Thyroid gland (tissue), 4 donors: ENCODE measurements around the gene TBC1D16. TPM values are rescaled to one million over a fixed set of nuclear protein-coding genes. Genes with fewer than 3 reads are reported as not detected.
A peak's percentile ranks its signal among the peaks of the same experiment; 100 is the strongest.

ENCODE experiments used
- DNase-seq, 2 donors: peaks; one replicate each; pipeline ENCODE4 v3.0.0-alpha.2; 2019
- H3K27ac ChIP-seq, 3 donors: fragments of 200-600 bp; sonication (generic); 1 replicate in 2 of 3; 2 replicates in 1 of 3; pipeline ENCODE4 v1.5.1; 2016 to 2019; ENCODE audit warnings: mild to moderate bottlenecking in 1 of 3, moderate library complexity in 1 of 3
- H3K27me3 ChIP-seq: fragments of 200-600 bp; sonication (generic); one replicate; pipeline ENCODE4 v1.5.1; 2019
- H3K36me3 ChIP-seq, 2 donors: fragments of 200-600 bp; sonication (generic); one replicate each; pipeline ENCODE4 v1.5.1; 2016 to 2019
- H3K4me1 ChIP-seq, 2 donors: fragments of 200-600 bp; sonication (generic); one replicate each; pipeline ENCODE4 v1.5.1; 2017 to 2019
- H3K4me3 ChIP-seq, 3 donors: fragments of 200-600 bp; sonication (generic); replicated peaks in 1 of 3; 1 replicate in 2 of 3; 2 replicates in 1 of 3; pipeline ENCODE4 v1.5.1; 2016; ENCODE audit warnings: mild to moderate bottlenecking in 1 of 3
- H3K9me3 ChIP-seq: fragments of 200-600 bp; sonication (generic); one replicate; pipeline ENCODE4 v1.5.1; 2017
- POLR2A ChIP-seq, 2 donors: fragments of 450-650 bp; IDR thresholded peaks; one replicate each; pipeline ENCODE4 v1.6.1; 2017; ENCODE audit warnings: antibody characterized with exemption in 2 of 2, mild to moderate bottlenecking in 2 of 2, moderate library complexity in 1 of 2
- WGBS, 2 donors: methylation state at CpG; one replicate each; pipeline ENCODE4 v1.1.5; 2017; 5-methylcytosine and 5-hydroxymethylcytosine counted together
- intact Hi-C: fragments of 100-400 bp; cut with DNase I; formaldehyde crosslinking; loops from one replicate; pipeline ENCODE4 v1.15.1; 2023
- total RNA-seq, 4 donors: library from RNA; depleted of rRNA; stranded (reverse); fragments of >200 nt; gene quantifications; one replicate each; pipeline ENCODE4 v1.2.3, GENCODE V29; 2016
- TF ChIP-seq, protein P1 (sequence below), 6 experiments: fragments of 200-600 bp in 3 of 6; fragments of 450-650 bp in 3 of 6; sonication (generic) in 3 of 6; IDR thresholded peaks; one replicate each; pipeline ENCODE4 v1.5.1; 2016 to 2019; ENCODE audit warnings: antibody characterized with exemption in 6 of 6, mild to moderate bottlenecking in 2 of 6, inconsistent platforms in 1 of 6, moderate library complexity in 1 of 6

The TBC1D16 gene
- total RNA-seq, 4 donors from 2014 or later = 25.4 to 32.2 (median 29.8) TPM

DNA sequence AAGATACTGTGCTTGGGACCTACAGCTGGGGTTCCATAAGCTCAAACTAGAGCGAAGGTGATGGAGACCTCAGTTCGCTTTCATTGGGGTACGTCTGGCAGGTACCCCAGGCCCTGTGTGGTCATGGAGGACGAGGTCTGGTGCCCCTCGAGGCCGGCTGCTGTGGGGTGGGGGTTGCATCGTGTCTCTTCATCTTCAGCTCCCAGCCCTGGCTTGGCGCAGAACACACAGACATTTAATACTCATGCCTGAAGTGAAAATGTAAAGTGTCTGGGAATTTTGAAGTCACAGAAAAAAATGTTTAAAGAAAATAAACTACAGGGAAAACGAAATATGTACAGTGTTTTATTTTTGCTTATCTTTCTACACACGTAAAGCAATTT lies 80.5 kb downstream of the TBC1D16 start:
- no peak overlapping the region for H3K4me3 ChIP-seq
- TF ChIP-seq POLR2A (IDR thresholded peaks at IDR 0.05) = no peak
- TF ChIP-seq, protein P1, sequence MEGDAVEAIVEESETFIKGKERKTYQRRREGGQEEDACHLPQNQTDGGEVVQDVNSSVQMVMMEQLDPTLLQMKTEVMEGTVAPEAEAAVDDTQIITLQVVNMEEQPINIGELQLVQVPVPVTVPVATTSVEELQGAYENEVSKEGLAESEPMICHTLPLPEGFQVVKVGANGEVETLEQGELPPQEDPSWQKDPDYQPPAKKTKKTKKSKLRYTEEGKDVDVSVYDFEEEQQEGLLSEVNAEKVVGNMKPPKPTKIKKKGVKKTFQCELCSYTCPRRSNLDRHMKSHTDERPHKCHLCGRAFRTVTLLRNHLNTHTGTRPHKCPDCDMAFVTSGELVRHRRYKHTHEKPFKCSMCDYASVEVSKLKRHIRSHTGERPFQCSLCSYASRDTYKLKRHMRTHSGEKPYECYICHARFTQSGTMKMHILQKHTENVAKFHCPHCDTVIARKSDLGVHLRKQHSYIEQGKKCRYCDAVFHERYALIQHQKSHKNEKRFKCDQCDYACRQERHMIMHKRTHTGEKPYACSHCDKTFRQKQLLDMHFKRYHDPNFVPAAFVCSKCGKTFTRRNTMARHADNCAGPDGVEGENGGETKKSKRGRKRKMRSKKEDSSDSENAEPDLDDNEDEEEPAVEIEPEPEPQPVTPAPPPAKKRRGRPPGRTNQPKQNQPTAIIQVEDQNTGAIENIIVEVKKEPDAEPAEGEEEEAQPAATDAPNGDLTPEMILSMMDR (IDR thresholded peaks at IDR 0.05) = no peak
- no peak for DNase-seq
- H3K9me3 ChIP-seq = no peaks in the 10 kb centered on the region
- intact Hi-C loops = no loop called here
- H3K27ac ChIP-seq = no peak overlapping the region
- peaks cover 0 to under 1% of the 10 kb centered on the region in 2 donors for H3K36me3 ChIP-seq
- no peaks in the 10 kb centered on the region for H3K27me3 ChIP-seq
- WGBS, 2 donors = 92 to 96% methylated on average over 10 of the region's 10 CpGs
- peaks cover 6 to 20% of the 10 kb centered on the region in 2 donors for H3K4me1 ChIP-seq

DNA sequence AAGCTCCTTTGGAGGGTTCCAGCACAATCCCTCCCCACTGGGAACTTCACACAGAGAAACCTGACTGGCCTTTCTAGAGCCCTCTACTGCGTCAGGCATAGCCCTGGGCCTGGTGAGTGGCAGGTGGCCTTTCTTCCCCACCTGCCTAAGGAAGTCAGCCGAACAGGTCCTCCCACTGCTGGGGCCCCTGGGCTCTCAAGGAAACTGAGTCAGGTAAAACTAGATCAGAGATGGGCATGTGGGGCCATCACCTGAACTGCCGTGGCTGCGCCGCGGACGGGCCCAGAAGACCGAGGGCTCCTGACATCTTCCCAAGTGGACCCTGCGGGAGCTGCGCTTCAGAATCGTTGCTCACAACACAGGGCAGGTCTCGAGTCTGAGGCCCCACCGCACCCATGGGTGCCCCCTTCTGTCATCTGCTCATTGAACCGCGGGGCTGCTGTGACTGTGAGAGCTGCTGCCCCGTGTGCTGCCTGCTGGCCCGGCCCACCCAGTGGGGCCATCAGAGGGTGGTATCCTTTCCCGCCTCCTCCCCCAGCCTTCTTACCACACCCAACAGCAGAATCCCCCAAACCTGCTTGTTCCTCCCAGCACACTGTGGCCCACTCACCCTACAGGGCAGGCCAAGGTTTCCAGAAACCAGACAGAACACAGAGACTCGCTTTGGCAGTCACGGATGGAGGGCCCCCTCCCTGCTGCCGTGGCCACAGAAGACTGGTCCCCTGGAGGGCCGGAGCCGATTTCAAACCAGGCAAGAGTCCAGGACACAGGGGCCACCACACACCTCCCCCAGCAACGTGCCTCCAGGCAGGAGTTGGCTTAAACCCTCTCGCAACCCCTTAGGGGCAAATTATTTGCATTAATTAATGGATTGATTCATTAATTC lies 81.1 kb downstream of the TBC1D16 start:
- Histone ChIP-seq H3K36me3 (peaks cover 0 to 7% of the 10 kb centered on the region in 2 donors), H3K4me1 (peaks cover 6 to 20% of the 10 kb centered on the region in 2 donors), H3K9me3 (no peaks in the 10 kb centered on the region), H3K27ac (no peak overlapping the region), H3K27me3 (no peaks in the 10 kb centered on the region), H3K4me3 (no peak overlapping the region)
- intact Hi-C loops = no loop called here
- TF ChIP-seq POLR2A (IDR thresholded peaks at IDR 0.05) = no peak
- TF ChIP-seq, protein P1 (IDR thresholded peaks at IDR 0.05) = no peak
- 82 to 85% methylated on average over 15 to 24 of the region's 25 CpGs for WGBS, 2 donors
- DNase-seq = peak in 1 of 2 donors; percentile 52

DNA sequence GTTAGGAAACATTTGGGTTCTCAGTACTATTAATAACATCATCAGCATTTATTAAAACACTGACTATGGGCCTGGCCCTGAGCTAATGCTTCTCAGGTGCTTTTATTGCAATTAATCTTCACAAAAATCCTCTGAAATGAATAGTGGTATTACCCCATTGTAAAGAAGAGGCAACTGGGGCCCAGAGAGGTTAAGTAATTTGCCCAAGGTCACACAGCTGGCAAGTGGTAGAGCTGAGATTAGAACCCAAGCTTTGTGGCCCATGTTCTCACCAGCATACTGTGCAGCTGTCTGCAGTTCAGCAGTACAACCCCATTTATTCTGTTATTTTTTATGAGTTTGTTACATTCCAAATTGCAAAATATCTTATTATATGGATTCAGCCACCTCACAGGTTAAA lies 82.3 kb downstream of the TBC1D16 start:
- Histone ChIP-seq H3K9me3 (no peaks in the 10 kb centered on the region), H3K27me3 (no peaks in the 10 kb centered on the region), H3K4me1 (peaks cover 6 to 20% of the 10 kb centered on the region in 2 donors), H3K4me3 (no peak overlapping the region), H3K27ac (no peak overlapping the region), H3K36me3 (peaks cover 0 to 17% of the 10 kb centered on the region in 2 donors)
- intact Hi-C loops = no loop called here
- DNase-seq = no peak
- TF ChIP-seq POLR2A (IDR thresholded peaks at IDR 0.05) = no peak
- TF ChIP-seq, protein P1 (IDR thresholded peaks at IDR 0.05) = no peak

DNA sequence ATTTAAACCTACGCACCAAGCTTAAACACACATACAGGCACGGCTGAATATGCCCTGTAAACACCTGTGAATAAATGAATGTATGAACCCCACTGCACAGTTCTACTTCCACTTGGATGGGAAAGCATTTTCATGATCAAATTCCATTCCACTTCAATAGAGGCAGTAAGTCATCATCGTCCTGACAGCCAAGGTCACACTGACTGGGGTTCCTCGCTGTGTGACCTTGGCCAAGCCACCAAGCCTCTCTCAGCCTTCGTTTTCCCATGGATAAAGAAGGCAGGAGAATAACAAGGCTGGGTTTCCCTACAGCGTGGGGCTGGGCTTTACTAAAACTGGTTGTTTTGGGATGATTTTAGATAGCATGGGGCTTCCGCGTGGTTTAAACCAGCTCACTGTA lies 82.8 kb downstream of the TBC1D16 start:
- Histone ChIP-seq H3K27ac (no peak overlapping the region), H3K27me3 (no peaks in the 10 kb centered on the region), H3K36me3 (peaks cover 0 to 18% of the 10 kb centered on the region in 2 donors), H3K4me3 (no peak overlapping the region), H3K9me3 (no peaks in the 10 kb centered on the region), H3K4me1 (peaks cover 6 to 20% of the 10 kb centered on the region in 2 donors)
- TF ChIP-seq, protein P1 (IDR thresholded peaks at IDR 0.05) = no peak
- TF ChIP-seq POLR2A (IDR thresholded peaks at IDR 0.05) = no peak
- intact Hi-C loops = no loop called here
- 87 to 94% methylated on average over 8 of the region's 8 CpGs for WGBS, 2 donors
- no peak for DNase-seq

DNA sequence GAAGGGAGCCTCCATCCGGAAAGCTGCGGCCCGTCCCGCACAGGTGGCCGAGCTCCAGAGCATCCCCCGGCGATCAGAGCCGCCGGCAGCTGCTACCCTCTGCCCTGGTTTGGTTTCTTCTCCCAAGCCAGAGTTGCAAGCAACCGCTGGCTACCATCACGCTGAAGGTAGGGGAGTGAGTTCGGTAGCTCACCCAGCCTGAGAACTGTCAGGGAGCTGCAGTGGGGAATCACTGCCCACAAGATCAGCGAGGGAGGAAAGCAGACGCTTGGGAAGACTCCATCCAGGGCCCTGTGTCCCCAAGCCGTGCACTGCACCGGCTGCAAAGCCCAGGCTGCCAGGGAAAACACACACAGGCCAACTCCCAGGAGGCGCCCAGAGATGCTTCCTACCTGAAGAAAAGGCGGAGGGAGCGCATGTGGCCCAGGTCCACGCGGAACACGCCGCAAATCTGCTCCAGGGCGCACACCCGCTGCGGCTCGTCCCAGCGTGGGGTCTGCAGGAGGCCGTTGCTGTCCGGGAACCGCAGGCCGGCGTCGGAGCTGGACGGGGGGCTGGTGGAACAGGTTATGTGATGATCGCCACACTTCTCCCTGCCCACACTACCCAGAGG lies 83.3 kb downstream of the TBC1D16 start:
- no peak for TF ChIP-seq POLR2A (IDR thresholded peaks at IDR 0.05)
- TF ChIP-seq, protein P1 (IDR thresholded peaks at IDR 0.05) = no peak
- intact Hi-C loops = no loop called here
- Histone ChIP-seq H3K36me3 (peaks cover 0 to 18% of the 10 kb centered on the region in 2 donors), H3K4me3 (no peak overlapping the region), H3K9me3 (no peaks in the 10 kb centered on the region), H3K27ac (no peak overlapping the region), H3K27me3 (no peaks in the 10 kb centered on the region), H3K4me1 (peaks cover 6 to 20% of the 10 kb centered on the region in 2 donors)
- DNase-seq = no peak
- 69 to 79% methylated on average over 24 to 35 of the region's 36 CpGs for WGBS, 2 donors
